DMS79 (cell line): ENCODE data around the gene OR51B2.

Source experiments
- DNase-seq: peaks from one replicate; lab custom pipeline; 2025; lab: John Stamatoyannopoulos, UW

OR51B2 gene

GRCh38 chr11:5282628-5283027, 41.5 kb downstream of the OR51B2 start:
- no peak for DNase-seq

GRCh38 chr11:5281596-5281995, 42.5 kb downstream of the OR51B2 start:
- DNase-seq = no peak

GRCh38 chr11:5280582-5281102, 43.5 kb downstream of the OR51B2 start:
- DNase-seq = no peak

- no peak for DNase-seq
These were observed 44.5 kb downstream of the OR51B2 start for GRCh38 chr11:5279471-5280090.

- DNase-seq = no peak
These were observed 46.2 kb downstream of the OR51B2 start for GRCh38 chr11:5277807-5278382.

GRCh38 chr11:5276697-5277096, 47.4 kb downstream of the OR51B2 start:
- DNase-seq = no peak

- no peak for DNase-seq
These were observed 48.6 kb downstream of the OR51B2 start for GRCh38 chr11:5275369-5276110.

- DNase-seq = no peak
These were observed 49.7 kb downstream of the OR51B2 start for GRCh38 chr11:5274395-5274794.
